ENCODE data around the gene WDR90.
"Not testable (repeated sequence)": the region's sequence is repeated elsewhere in the genome, so short reads cannot be mapped to it uniquely, and the experiment has no call there.

WDR90 gene

DNA sequence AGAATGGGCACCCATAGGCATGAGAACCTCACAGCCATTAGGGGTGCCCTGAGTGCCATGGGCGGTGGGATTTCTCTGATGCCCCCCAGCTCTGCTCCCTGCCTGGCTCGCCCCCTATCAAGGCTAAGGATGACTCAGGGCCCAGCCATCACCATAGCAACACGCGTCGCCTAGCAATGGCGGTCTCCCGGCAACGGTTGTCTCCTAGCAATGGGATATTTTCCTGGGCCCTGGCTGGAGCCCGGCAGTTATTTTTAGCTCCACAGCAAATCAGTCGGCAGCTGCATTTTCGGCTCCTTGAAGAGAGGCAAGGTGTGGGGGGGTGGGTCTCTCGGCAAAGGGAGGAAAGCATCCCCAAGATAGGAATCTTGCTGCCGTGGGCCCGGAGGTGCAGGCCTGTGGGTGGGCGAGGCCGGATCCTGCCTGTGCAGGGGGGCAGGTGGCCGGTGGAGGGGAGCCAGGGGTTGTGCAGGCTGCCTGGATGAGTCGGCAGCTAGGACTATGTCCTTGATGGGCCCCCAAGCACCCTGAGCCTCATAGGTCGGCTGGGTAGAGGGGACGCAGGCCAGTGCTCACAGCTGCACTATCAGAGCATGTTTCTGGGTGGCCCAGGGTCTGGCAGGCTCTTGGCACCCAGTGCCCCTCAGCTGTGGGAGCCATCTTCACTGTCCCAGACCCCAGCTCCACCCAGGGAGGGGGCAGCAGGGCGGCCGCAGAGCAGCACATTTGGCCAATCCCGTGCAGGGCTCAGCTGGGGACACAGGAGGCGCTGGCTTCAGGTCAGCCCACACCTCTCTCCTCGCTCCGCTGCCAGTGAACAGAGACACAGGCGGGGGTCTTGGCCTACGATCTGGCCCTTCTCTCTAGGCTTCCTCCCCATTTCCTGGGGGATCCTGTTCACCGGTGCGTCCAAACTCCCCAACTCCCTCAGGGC, 60.7 kb downstream of the WDR90 start:
- no peak overlapping the region; a peak in 1 of 22 replicates for H3K9ac ChIP-seq

DNA sequence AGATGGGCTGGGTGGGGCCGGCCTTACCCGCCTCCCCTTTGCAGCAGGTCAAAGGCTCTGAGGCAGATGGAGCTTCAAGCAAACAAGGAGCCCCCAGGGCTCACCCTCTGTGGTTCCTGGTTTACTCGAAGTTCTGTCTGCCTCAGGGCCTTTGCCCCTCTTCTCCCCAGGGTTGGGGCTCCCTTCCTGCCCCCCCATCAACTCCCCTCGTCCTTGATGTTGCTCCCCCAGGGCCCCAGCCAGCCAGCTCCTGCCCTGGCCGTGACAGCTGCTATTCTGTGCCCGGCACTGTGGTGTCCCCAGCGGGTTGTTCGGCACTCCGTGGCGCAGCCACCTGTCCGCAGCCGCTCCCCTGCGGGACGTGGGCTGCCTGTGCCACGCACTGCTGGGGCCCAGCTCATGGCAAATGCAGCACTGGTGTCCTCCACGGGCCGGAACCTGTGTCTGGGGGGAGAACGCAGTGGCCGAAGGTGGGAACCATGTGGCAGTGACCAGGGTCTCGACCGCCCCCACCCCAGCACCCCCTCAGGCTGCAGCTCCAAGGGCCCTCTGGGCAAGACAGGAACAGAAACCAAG, 61.4 kb downstream of the WDR90 start:
- peaks cover 0 to 79% (median 49%) of the 10 kb centered on the region in 11 experiments; a peak in 18 of 22 replicates for H4K20me1 ChIP-seq
- no peaks in the 10 kb centered on the region for H3K9me3 ChIP-seq (replicated peaks in 1 of 11)
- H3K4me1 ChIP-seq = peaks cover 15 to 56% (median 47%) of the 10 kb centered on the region in 10 experiments
- H3K27ac ChIP-seq = no peak overlapping the region
- H3K4me2 ChIP-seq = peak overlapping the region in 9 of 11 experiments; percentile 25 to 82 (median 56); a peak in 17 of 22 replicates
- H3K27me3 ChIP-seq = peaks cover 67 to 94% (median 89%) of the 10 kb centered on the region in 11 experiments
- TF ChIP-seq Cebpa-rat (IDR thresholded peaks at IDR 0.05) = no peak
- H3K4me3 ChIP-seq = no peak overlapping the region; a peak in 1 of 20 replicates
- H3K36me3 ChIP-seq = no peaks in the 10 kb centered on the region
- H3K9ac ChIP-seq = peak overlapping the region in 4 of 11 experiments; percentile 12 to 23 (median 16); a peak in 3 of 22 replicates

More for the DNA sequence above, 60.7 kb downstream of the WDR90 start:
- peak overlapping the region in 8 of 11 experiments; percentile 54 to 82 (median 59); a peak in 16 of 22 replicates for H3K4me2 ChIP-seq
- peaks cover 68 to 95% (median 89%) of the 10 kb centered on the region in 11 experiments for H3K27me3 ChIP-seq
- no peak for TF ChIP-seq Cebpa-rat (IDR thresholded peaks at IDR 0.05)
- peaks cover 0 to 80% (median 50%) of the 10 kb centered on the region in 11 experiments; a peak in 17 of 22 replicates for H4K20me1 ChIP-seq
- peaks cover 10 to 57% (median 43%) of the 10 kb centered on the region in 10 experiments for H3K4me1 ChIP-seq
- H3K27ac ChIP-seq = no peak overlapping the region
- no peaks in the 10 kb centered on the region for H3K36me3 ChIP-seq
- H3K9me3 ChIP-seq (replicated peaks in 1 of 11) = no peaks in the 10 kb centered on the region
- no peak overlapping the region; a peak in 1 of 20 replicates for H3K4me3 ChIP-seq

DNA sequence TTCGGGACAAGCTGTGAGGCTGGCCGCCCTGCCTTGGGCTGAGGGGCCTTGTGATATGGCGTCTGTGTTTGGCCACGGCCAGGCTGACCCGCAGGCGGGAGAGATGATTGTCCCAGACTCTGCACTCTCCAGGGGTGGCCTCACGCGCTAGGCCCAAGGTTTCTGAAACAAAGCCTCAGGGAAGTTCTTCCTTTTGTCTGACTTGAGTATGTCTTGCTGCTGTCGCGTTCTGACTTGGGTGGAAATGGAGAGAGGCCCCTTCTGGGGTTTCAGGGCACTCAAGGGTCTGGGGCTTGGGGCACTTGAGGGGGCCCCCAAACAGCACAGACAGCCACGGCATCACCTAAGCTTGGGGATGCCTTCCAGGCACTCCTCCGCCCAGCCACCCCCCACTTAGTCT, 61.9 kb downstream of the WDR90 start:
- H3K27me3 ChIP-seq = peaks cover 67 to 94% (median 89%) of the 10 kb centered on the region in 11 experiments
- TF ChIP-seq Cebpa-rat (IDR thresholded peaks at IDR 0.05) = no peak
- no peaks in the 10 kb centered on the region for H3K36me3 ChIP-seq
- no peak overlapping the region for H3K27ac ChIP-seq
- H3K9ac ChIP-seq = peak overlapping the region in 4 of 11 experiments; percentile 12 to 23 (median 16); a peak in 3 of 22 replicates
- no peak overlapping the region; a peak in 1 of 20 replicates for H3K4me3 ChIP-seq
- H4K20me1 ChIP-seq = peaks cover 0 to 81% (median 52%) of the 10 kb centered on the region in 11 experiments; a peak in 19 of 22 replicates
- peaks cover 20 to 59% (median 50%) of the 10 kb centered on the region in 10 experiments for H3K4me1 ChIP-seq
- peak overlapping the region in 9 of 11 experiments; percentile 25 to 82 (median 56); a peak in 16 of 22 replicates for H3K4me2 ChIP-seq
- H3K9me3 ChIP-seq (replicated peaks in 1 of 11) = no peaks in the 10 kb centered on the region

- H3K4me1 ChIP-seq = peaks cover 27 to 59% (median 50%) of the 10 kb centered on the region in 10 experiments
- peak in 1 of 11 experiments; percentile 65; a peak in 1 of 22 replicates for TF ChIP-seq Cebpa-rat (IDR thresholded peaks at IDR 0.05)
- peaks cover 67 to 94% (median 89%) of the 10 kb centered on the region in 11 experiments for H3K27me3 ChIP-seq
- H3K4me2 ChIP-seq = peak overlapping the region in 7 of 11 experiments; percentile 54 to 82 (median 62); a peak in 11 of 22 replicates
- no peak overlapping the region for H3K27ac ChIP-seq
- no peak overlapping the region for H3K9ac ChIP-seq
- no peak overlapping the region for H3K4me3 ChIP-seq
- peaks cover 0 to 81% (median 52%) of the 10 kb centered on the region in 11 experiments; a peak in 19 of 22 replicates for H4K20me1 ChIP-seq
- no peaks in the 10 kb centered on the region for H3K36me3 ChIP-seq
- no peaks in the 10 kb centered on the region for H3K9me3 ChIP-seq (replicated peaks in 1 of 11)
Observed at GRCh38 chr16:711548-712320, 62.6 kb downstream of the WDR90 start.

GRCh38 chr16:712740-713250, 63.6 kb downstream of the WDR90 start:
- H3K27me3 ChIP-seq = peaks cover 56 to 92% (median 86%) of the 10 kb centered on the region in 11 experiments
- H3K4me2 ChIP-seq; H3K4me3 ChIP-seq; H3K9me3 ChIP-seq (replicated peaks in 1 of 11); H3K9ac ChIP-seq; H3K27ac ChIP-seq; H3K36me3 ChIP-seq: not testable (repeated sequence)
- H4K20me1 ChIP-seq = peaks cover 0 to 81% (median 48%) of the 10 kb centered on the region in 11 experiments; a peak in 19 of 22 replicates
- H3K4me1 ChIP-seq = peaks cover 32 to 66% (median 60%) of the 10 kb centered on the region in 10 experiments

- Histone ChIP-seq H3K9ac (0 out of 22 replicates have a peak overlapping the region, but pooled peaks of 2 of the 11 experiments have one; percentile 18), H4K20me1 (peaks cover 0 to 81% (median 58%) of the 10 kb centered on the region in 11 experiments; a peak in 19 of 22 replicates), H3K4me2 (peak overlapping the region; percentile 91 to 100 (median 100)), H3K4me1 (peaks cover 42 to 79% (median 73%) of the 10 kb centered on the region in 10 experiments), H3K27ac (no peak overlapping the region), H3K9me3 (replicated peaks in 1 of 11) (no peaks in the 10 kb centered on the region), H3K27me3 (peaks cover 43 to 86% (median 75%) of the 10 kb centered on the region in 11 experiments), H3K36me3 (no peaks in the 10 kb centered on the region), H3K4me3 (peak overlapping the region in 2 of 10 experiments; percentile 68 to 74; a peak in 3 of 20 replicates)
- no peak for TF ChIP-seq Cebpa-rat (IDR thresholded peaks at IDR 0.05)
Observed at GRCh38 chr16:714079-714478, 64.9 kb downstream of the WDR90 start.

DNA sequence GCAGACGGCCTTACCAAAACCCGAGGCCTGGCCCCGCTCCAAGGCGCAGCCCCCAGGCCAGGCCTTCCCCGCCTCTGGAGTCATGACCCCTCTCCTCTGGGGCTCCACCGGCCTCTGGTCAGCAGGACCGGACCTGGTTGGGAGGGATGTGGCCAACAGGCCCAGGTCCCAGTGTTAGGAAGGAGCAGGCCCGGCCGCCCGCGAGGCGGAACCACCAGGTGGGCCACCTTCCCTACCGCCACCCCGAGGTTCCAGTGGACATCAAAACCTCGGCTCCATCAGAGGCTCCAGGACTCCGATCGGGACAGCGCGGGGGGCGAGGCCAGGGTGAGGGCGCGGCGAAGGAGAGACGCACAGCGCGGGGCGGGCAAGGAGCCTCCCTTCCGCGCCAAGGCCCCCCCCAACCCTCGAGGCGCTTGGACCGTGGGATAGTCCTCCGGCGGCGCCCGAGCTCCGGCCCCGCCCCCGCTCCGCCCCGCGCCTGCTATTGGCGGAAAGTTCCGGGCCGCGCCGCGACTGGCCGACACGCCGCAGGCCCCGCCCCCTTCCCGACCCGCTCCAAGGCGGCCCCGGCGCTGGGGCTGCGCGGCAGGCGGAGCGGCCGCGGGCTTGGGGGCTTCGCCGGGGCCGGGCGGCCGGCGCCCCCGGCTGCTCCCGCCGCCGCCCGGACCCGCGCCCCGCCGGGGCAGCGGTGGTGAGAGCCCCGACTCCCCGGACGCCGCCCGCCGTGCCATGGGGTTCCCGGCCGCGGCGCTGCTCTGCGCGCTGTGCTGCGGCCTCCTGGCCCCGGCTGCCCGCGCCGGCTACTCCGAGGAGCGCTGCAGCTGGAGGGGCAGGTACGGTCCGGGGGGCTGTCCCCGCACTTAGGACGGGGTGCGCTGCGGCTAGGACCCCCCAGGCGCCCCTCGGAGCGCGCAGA, 65.7 kb downstream of the WDR90 start, which contains the start of gene METRN:
METRN (plus strand) TSS at position 561 of the 919 bp plus-strand sequence; CDS start at position 733, 172 bp downstream.
- Histone ChIP-seq H3K4me2 (peak within 1 kb of the TSS; percentile 91 to 100 (median 100)), H4K20me1 (peaks cover 0 to 80% (median 56%) of the 10 kb centered on the region in 11 experiments; a peak in 19 of 22 replicates), H3K9me3 (replicated peaks in 1 of 11) (no peaks in the 10 kb centered on the region), H3K27me3 (peaks cover 36 to 79% (median 68%) of the 10 kb centered on the region in 11 experiments), H3K4me3 (peak within 1 kb of the TSS; percentile 58 to 75 (median 68)), H3K4me1 (peaks cover 49 to 81% (median 76%) of the 10 kb centered on the region in 10 experiments), H3K9ac (peak within 1 kb of the TSS; percentile 17 to 80 (median 68); a peak in 19 of 22 replicates), H3K27ac (0 out of 22 replicates have a peak within 1 kb of the TSS, but pooled peaks of 2 of the 11 experiments have one; percentile 5 to 7), H3K36me3 (no peaks in the 10 kb centered on the region)
- no peak for TF ChIP-seq Cebpa-rat (IDR thresholded peaks at IDR 0.05)
